Activated CD8-positive, alpha-beta T cell treated with anti-CD3 and anti-CD28 coated beads for 36 hours (primary cell): ENCODE data around the gene C12orf75. TPM values are rescaled to one million over a fixed set of nuclear protein-coding genes. Genes with fewer than 3 reads are reported as not detected.

Experiments used
- ATAC-seq: fragments of 200-7000 bp; cut with Tn5 transposase; one replicate; pipeline ENCODE4 v1.10.0; 2021; ENCODE audit warnings: mild to moderate bottlenecking, moderate library complexity
- CTCF ChIA-PET: fragments of 350-600 bp; sonication (Branson Sonifier 250); formaldehyde crosslinking; loops from one replicate; lab custom pipeline; 2021; ENCODE audit warnings: antibody characterized with exemption; lab: Charles Lee
- POLR2A ChIA-PET: fragments of 350-600 bp; sonication (Branson Sonifier 250); formaldehyde crosslinking; loops from one replicate; lab custom pipeline; 2021; ENCODE audit warnings: antibody characterized with exemption; lab: Charles Lee
- DNase-seq: peaks from one replicate; pipeline ENCODE4 v3.0.0-alpha.2; 2020
- H3K27ac Mint-ChIP-seq: one replicate; pipeline ENCODE4 v1.8.0; 2021; ENCODE audit warnings: mild to moderate bottlenecking, mixed read lengths
- H3K27me3 Mint-ChIP-seq: one replicate; pipeline ENCODE4 v1.8.0; 2021; ENCODE audit warnings: mixed read lengths
- H3K36me3 Mint-ChIP-seq: one replicate; pipeline ENCODE4 v1.8.0; 2021; ENCODE audit warnings: low read depth, mixed read lengths
- H3K4me1 Mint-ChIP-seq: one replicate; pipeline ENCODE4 v1.8.0; 2021; ENCODE audit warnings: low read depth, mixed read lengths
- H3K4me3 Mint-ChIP-seq: one replicate; pipeline ENCODE4 v1.8.0; 2021; ENCODE audit warnings: mild to moderate bottlenecking, moderate library complexity, mixed read lengths
- H3K9me3 Mint-ChIP-seq: one replicate; pipeline ENCODE4 v1.8.0; 2021; ENCODE audit warnings: mixed read lengths
- CTCF ChIP-seq: fragments of 200-600 bp; IDR thresholded peaks from one replicate; pipeline ENCODE4 v1.8.0; 2022; ENCODE audit warnings: antibody characterized with exemption, mild to moderate bottlenecking
- intact Hi-C: fragments of 100-400 bp; cut with micrococcal nuclease; formaldehyde crosslinking; loops from one replicate; pipeline ENCODE4 v1.10.0; 2022
- total RNA-seq, 2 experiments: library from RNA; stranded (reverse); gene quantifications; one replicate each; pipeline ENCODE4 v1.2.3, GENCODE V29; 2021

The C12orf75 gene
- total RNA-seq, 2 experiments from 2014 or later, result 62.0 to 66.9 TPM

GRCh38 chr12:105363890-105364289 is 33.4 kb downstream of the C12orf75 start:
- no peaks in the 10 kb centered on the region for H3K27me3 Mint-ChIP-seq
- ATAC-seq, result no peak

DNA sequence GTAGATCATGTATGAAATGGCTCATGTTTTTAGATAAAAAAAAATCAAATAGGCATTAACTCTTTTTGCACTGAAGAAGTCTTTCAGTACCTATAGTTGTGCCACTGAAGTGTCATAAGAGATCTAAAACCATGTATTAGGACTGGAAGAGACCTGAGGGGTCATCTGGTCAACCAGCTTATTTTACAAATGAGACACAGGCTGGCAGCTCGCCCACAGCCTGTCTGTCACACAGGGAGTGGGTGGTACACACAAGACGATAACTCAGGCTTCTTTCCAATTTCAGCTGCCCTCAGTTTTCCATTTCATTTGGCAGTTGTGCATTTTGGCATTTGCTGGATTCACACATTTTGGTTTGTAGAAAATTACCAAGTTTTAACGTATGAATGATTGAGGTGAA is 34.7 kb downstream of the C12orf75 start:
- ATAC-seq, result no peak
- Mint-ChIP-seq H3K4me1 (no peaks in the 10 kb centered on the region), H3K27me3 (no peaks in the 10 kb centered on the region), H3K9me3 (no peaks in the 10 kb centered on the region), H3K4me3 (no peak overlapping the region), H3K27ac (no peak overlapping the region), H3K36me3 (peaks cover 2% of the 10 kb centered on the region)
- TF ChIP-seq CTCF, result no peak
- ChIA-PET CTCF (interaction anchor here (1.6 kb wide), 1 partner anchor 12 kb away, joined by 4 read pairs; no protein-coding TSS in a partner anchor), POLR2A (no interaction called here)
- DNase-seq, result no peak
- intact Hi-C loops, result no loop called here

More at GRCh38 chr12:105363890-105364289, 33.4 kb downstream of the C12orf75 start:
- ChIA-PET CTCF (interaction anchor here (1.6 kb wide), 1 partner anchor 10 kb away, joined by 4 read pairs; no protein-coding TSS in a partner anchor), POLR2A (no interaction called here)
- Mint-ChIP-seq H3K9me3 (no peaks in the 10 kb centered on the region), H3K36me3 (peaks cover 2% of the 10 kb centered on the region), H3K4me1 (no peaks in the 10 kb centered on the region), H3K4me3 (no peak overlapping the region), H3K27ac (no peak overlapping the region)
- intact Hi-C loops, result no loop called here
- TF ChIP-seq CTCF, result no peak
- no peak for DNase-seq

DNA sequence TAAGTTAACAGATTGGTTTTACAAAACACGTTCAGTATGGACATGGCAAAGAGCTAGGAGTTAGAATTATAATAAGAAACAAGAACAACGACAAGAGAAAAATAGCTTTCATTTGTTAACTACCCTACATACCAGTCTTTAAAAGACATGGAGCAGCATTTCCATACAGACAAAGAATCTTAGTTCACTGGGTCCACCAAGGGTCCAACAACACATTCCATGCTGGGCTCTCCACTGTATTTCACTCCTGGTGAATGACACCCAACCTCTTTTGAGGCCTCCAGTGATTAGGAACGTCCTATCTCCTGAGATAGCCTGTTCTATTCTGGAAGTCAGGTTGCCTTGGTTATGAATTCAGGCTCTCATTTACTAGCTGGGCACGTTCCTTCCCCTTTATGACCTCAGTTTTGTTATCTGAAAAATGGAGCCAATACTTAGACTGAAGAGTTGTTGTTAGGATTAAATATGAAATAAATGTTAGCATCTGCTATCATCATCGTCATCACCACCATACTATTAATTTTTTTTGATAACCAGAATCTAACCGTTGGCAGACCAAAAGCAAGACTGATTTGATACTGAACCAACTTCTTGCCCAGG is 37.7 kb downstream of the C12orf75 start:
- H3K4me1 Mint-ChIP-seq, result no peaks in the 10 kb centered on the region
- ATAC-seq (no peak), DNase-seq (no peak)
- CTCF ChIA-PET, result interaction anchor here (0.9 to 1.3 kb wide), 3 partner anchors 9 to 38 kb away, joined by 3 to 5 read pairs (median 4); partner anchors contain the start of gene C12orf75
- peaks cover 2% of the 10 kb centered on the region for H3K36me3 Mint-ChIP-seq
- no peak for TF ChIP-seq CTCF
- H3K4me3 Mint-ChIP-seq, result no peak overlapping the region
- no peaks in the 10 kb centered on the region for H3K9me3 Mint-ChIP-seq
- POLR2A ChIA-PET, result interaction anchor here (1.0 kb wide), 1 partner anchor 15 kb away, joined by 4 read pairs; no protein-coding TSS in a partner anchor
- H3K27ac Mint-ChIP-seq, result no peak overlapping the region
- no peaks in the 10 kb centered on the region for H3K27me3 Mint-ChIP-seq
- intact Hi-C loops, result no loop called here

DNA sequence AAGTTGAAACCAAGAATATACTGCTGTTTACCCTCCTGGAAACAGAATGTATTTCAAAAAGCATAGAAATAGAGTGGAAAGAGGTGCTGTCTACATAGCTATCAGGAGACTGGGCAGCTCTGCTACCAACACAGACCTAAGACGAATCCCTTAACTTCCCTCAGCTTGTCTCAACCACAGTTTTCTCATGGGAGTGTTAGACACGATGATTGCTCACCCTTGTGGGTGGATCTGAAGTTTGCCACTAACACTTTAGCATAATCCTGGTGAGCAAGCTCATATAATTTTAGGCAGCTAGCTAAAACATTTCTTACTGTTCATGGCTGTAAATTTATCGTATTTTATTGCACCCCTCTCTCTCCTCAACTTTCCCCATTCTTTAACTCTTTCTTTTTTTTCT is 38.5 kb downstream of the C12orf75 start:
- no peaks in the 10 kb centered on the region for H3K9me3 Mint-ChIP-seq
- H3K36me3 Mint-ChIP-seq, result peaks cover 2% of the 10 kb centered on the region
- no peaks in the 10 kb centered on the region for H3K4me1 Mint-ChIP-seq
- H3K4me3 Mint-ChIP-seq, result no peak overlapping the region
- ChIA-PET POLR2A (interaction anchor here (0.6 to 1.0 kb wide), 2 partner anchors 16 to 54 kb away, joined by 3 to 4 read pairs; no protein-coding TSS in a partner anchor), CTCF (interaction anchor here (0.9 to 1.3 kb wide), 3 partner anchors 10 to 39 kb away, joined by 3 to 5 read pairs (median 4); partner anchors contain the start of gene C12orf75)
- ATAC-seq (no peak), DNase-seq (no peak)
- no peak overlapping the region for H3K27ac Mint-ChIP-seq
- intact Hi-C loops, result no loop called here
- no peak for TF ChIP-seq CTCF
- H3K27me3 Mint-ChIP-seq, result no peaks in the 10 kb centered on the region

- POLR2A ChIA-PET, result no interaction called here
- TF ChIP-seq CTCF, result no peak
- Mint-ChIP-seq H3K9me3 (no peaks in the 10 kb centered on the region), H3K4me1 (no peaks in the 10 kb centered on the region), H3K27me3 (no peaks in the 10 kb centered on the region), H3K36me3 (peaks cover 2% of the 10 kb centered on the region), H3K27ac (no peak overlapping the region), H3K4me3 (no peak overlapping the region)
- CTCF ChIA-PET, result interaction anchor here (0.7 to 1.1 kb wide), 3 partner anchors 9 to 53 kb away, joined by 3 to 4 read pairs (median 4); no protein-coding TSS in a partner anchor
- DNase-seq, result no peak
- ATAC-seq, result no peak
- intact Hi-C loops, result no loop called here
Observed at GRCh38 chr12:105374303-105374702, 43.8 kb downstream of the C12orf75 start.
